Heart right ventricle (tissue), 16 donors: Measurements from ENCODE around the gene MYH11. TPM values are rescaled to one million over a fixed set of nuclear protein-coding genes. Genes with fewer than 3 reads are reported as not detected.
"Not testable (repeated sequence)": the region's sequence is repeated elsewhere in the genome, so short reads cannot be mapped to it uniquely, and the experiment has no call there.

Experiments used
- ATAC-seq, 8 donors: fragments of 200-7000 bp; cut with Tn5 transposase; one replicate each; pipeline ENCODE4 v1.9.1; 2020; ENCODE audit warnings: mild to moderate bottlenecking in 8 of 8, moderate library complexity in 8 of 8, moderate number of reproducible peaks in 1 of 8
- DNase-seq, 2 donors: peaks; one replicate each; pipeline ENCODE4 v3.0.0-alpha.2; 2020
- H3K27ac ChIP-seq, 10 donors: fragments of 200-600 bp; sonication (generic) in 2 of 10; one replicate each; pipeline versions ENCODE4 v1.5.0 to v1.8.0; 2020 to 2022; ENCODE audit warnings: mild to moderate bottlenecking in 3 of 10
- H3K27me3 ChIP-seq, 7 donors: fragments of 200-600 bp; one replicate each; pipeline ENCODE4 v1.8.0; 2021 to 2022; ENCODE audit warnings: mild to moderate bottlenecking in 2 of 7
- H3K36me3 ChIP-seq, 9 donors: fragments of 200-600 bp; sonication (generic) in 1 of 9; one replicate each; pipeline versions ENCODE4 v1.5.0 to v1.8.0; 2020 to 2022; ENCODE audit warnings: mild to moderate bottlenecking in 2 of 9
- H3K4me1 ChIP-seq, 9 donors: fragments of 200-600 bp; sonication (generic) in 1 of 9; one replicate each; pipeline versions ENCODE4 v1.5.0 to v1.8.0; 2020 to 2022; ENCODE audit warnings: mild to moderate bottlenecking in 4 of 9
- H3K4me3 ChIP-seq, 10 donors: fragments of 200-600 bp; sonication (generic) in 2 of 10; one replicate each; pipeline versions ENCODE4 v1.5.0 to v1.8.0; 2020 to 2022; ENCODE audit warnings: mild to moderate bottlenecking in 7 of 10, moderate library complexity in 2 of 10
- H3K9me3 ChIP-seq, 11 donors: fragments of 200-600 bp in 10 of 11; sonication (generic) in 2 of 11; one replicate each; pipeline versions ENCODE4 v1.5.0 to v1.8.0; 2013 to 2022; ENCODE audit warnings: mild to moderate bottlenecking in 2 of 11, control low read depth in 1 of 11, moderate library complexity in 1 of 11
- WGBS, 2 donors: extraction: QIAGEN DNeasy Blood & Tissue Kit; methylation state at CpG; one replicate each; pipeline ENCODE4 v1.1.7; 2013; ENCODE audit warnings: inconsistent platforms in 1 of 2; 5-methylcytosine and 5-hydroxymethylcytosine counted together
- intact Hi-C, 10 donors: fragments of 100-400 bp; cut with DNase I; formaldehyde crosslinking; loops; one replicate each; pipeline versions ENCODE4 v1.11.1 to v1.14.2; 2022
- polyA plus RNA-seq, 2 donors: library from polyadenylated mRNA; stranded (reverse); fragments of 200-250 nt; gene quantifications; one replicate each; pipeline ENCODE4 v1.2.3, GENCODE V29; 2013
- total RNA-seq, 10 donors: library from RNA; stranded (reverse); fragmentation: NEBNext Ultra II Directional in 3 of 10; extraction: Animal tissue kit (Norgen Biotek cat#: 25700) in 3 of 10; gene quantifications; one replicate each; pipeline versions ENCODE4 v1.2.1 to v1.2.4, GENCODE V29; 2021 to 2023
- TF ChIP-seq, protein P1 (sequence below), 9 donors: fragments of 200-600 bp; sonication (generic) in 2 of 9; IDR thresholded peaks; one replicate each; pipeline versions ENCODE4 v1.5.0 to v1.8.0; 2021 to 2022; ENCODE audit warnings: antibody characterized with exemption in 9 of 9, mild to moderate bottlenecking in 5 of 9, moderate library complexity in 1 of 9
- donor health status: Arrhythmogenic right ventricular cardiomyopathy.
- donor health status: ischemic (EF 13 %, LVEDD 7.1; RV severe dilation, severe dysfunction).
- donor health status: healthy with polysubstance abuse.
- donor health status: DM: no; HTN: yes; CAD: no.
- donor health status: DM: no; HTN: no; CAD: no.
- donor health status: ischemic (EF 25% LVEDD 6.9; RV normal size, moderate dysfunction).
- donor health status: ischemic (EF 25% LVEDD 5.7; RV mildly dilated, moderate dysfunction).
- donor health status: healthy.
- donor health status: DM: yes; HTN: yes; CAD: no.
- donor health status: Ischemic cardiomyopathy.
- donor health status: ischemic (EF 35%, LVEDD 5.7; RV mildly dilated, moderate dysfunction).
- donor health status: nonischemic (EF 11% LVEDD 7.7; RV severe dilation, severe dysfunction).
- donor health status: DM: yes; HTN: yes; CAD: no.
- donor health status: PGD.
- donor health status: ischemic (EF 29% LVEDD 5.4; RV normal size, mild dysfunction).
- donor health status: nonischemic (EF 23%, LVEDD 6.1; RV moderate dilation, normal function).

The MYH11 gene
- total and polyA plus RNA-seq, 12 donors: 9.8 to 46.7 (median 23.5) TPM

- TF ChIP-seq, protein P1, sequence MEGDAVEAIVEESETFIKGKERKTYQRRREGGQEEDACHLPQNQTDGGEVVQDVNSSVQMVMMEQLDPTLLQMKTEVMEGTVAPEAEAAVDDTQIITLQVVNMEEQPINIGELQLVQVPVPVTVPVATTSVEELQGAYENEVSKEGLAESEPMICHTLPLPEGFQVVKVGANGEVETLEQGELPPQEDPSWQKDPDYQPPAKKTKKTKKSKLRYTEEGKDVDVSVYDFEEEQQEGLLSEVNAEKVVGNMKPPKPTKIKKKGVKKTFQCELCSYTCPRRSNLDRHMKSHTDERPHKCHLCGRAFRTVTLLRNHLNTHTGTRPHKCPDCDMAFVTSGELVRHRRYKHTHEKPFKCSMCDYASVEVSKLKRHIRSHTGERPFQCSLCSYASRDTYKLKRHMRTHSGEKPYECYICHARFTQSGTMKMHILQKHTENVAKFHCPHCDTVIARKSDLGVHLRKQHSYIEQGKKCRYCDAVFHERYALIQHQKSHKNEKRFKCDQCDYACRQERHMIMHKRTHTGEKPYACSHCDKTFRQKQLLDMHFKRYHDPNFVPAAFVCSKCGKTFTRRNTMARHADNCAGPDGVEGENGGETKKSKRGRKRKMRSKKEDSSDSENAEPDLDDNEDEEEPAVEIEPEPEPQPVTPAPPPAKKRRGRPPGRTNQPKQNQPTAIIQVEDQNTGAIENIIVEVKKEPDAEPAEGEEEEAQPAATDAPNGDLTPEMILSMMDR (IDR thresholded peaks at IDR 0.05): no peak
- peak overlapping the region in 2 of 10 donors; percentile 5 to 40 for H3K27ac ChIP-seq
- ATAC-seq (no peak), DNase-seq (no peak)
- H3K36me3 ChIP-seq: no peaks in the 10 kb centered on the region
- 9 to 13% methylated on average over 5 of the region's 5 CpGs for WGBS, 2 donors
- intact Hi-C loops: no loop called here
- peak overlapping the region in 5 of 10 donors; percentile 1 to 53 (median 52) for H3K4me3 ChIP-seq
- H3K4me1 ChIP-seq: peaks cover 0 to 20% (median 14%) of the 10 kb centered on the region in 9 donors
- peaks cover 0 to 48% (median 28%) of the 10 kb centered on the region in 7 donors for H3K27me3 ChIP-seq
- no peaks in the 10 kb centered on the region for H3K9me3 ChIP-seq
These were observed 1.2 kb downstream of the MYH11 start for GRCh38 chr16:15855704-15856003.

DNA sequence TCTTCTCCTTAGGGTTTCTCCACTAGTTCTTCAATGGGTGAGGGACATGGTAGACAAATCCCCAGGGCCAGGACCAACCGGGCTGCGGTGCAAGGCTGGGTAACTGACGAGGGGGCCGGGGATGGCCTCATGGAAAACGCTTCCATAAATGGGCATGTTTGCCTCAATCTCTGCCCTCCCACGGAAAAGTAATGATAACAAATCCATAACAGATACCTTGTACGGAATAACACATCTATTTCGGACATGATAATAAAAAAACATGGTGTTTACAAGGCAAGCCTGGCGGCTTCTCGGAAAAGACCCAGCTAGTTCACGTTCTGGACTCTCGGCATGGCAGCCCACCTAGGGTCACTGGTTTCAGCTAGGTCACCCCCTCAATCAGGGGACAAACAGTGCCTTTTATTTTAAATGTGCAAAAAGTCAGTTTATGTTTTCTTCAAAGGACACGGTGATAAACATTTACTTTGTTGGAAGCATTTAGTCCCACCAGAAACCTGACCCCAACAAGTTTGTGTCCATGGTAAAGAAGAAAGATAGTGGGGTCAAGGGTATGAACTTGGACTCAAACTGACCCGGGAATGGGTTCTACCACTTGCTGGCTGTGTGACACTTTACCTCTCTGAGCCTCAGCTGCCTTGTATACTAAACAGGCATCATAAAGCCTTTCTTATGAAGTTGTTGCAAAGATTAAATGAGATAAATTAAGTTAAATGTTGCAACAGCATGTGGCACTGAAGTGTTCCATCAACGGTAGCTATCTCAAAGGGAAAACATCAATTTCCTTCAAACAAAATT is 1.7 kb downstream of the MYH11 start:
- TF ChIP-seq, protein P1 (IDR thresholded peaks at IDR 0.05): no peak
- Histone ChIP-seq H3K36me3 (no peaks in the 10 kb centered on the region), H3K4me1 (peaks cover 0 to 20% (median 14%) of the 10 kb centered on the region in 9 donors), H3K27me3 (peaks cover 0 to 48% (median 28%) of the 10 kb centered on the region in 7 donors), H3K27ac (peak overlapping the region in 3 of 10 donors; percentile 6 to 40 (median 19)), H3K9me3 (no peaks in the 10 kb centered on the region), H3K4me3 (peak overlapping the region in 6 of 10 donors; percentile 1 to 53 (median 48))
- WGBS, 2 donors: 54 to 57% methylated on average over 15 of the region's 15 CpGs
- ATAC-seq (no peak), DNase-seq (no peak)
- intact Hi-C loops: no loop called here

DNA sequence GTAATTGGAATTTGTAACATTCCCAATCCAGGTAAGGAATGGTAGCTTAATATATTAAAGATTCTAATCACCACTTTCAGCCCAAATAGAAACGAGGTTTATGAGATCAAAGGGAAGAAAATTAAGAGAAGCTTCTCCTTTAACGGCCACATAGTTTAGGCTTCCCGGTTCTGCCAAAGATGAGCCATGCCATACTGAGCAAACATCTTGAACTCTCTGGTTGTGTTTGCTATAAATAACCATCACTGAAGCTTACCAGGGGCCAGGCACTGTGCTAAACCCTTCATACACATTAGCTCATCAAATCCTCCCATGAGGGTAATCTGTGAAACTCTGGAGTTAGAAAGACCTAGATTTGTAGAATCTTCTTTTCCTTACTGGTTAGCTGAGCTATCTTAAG is 2.8 kb downstream of the MYH11 start:
- ATAC-seq (no peak), DNase-seq (no peak)
- peak overlapping the region in 2 of 10 donors; percentile 6 to 19 for H3K27ac ChIP-seq
- H3K4me3 ChIP-seq: peak overlapping the region in 4 of 10 donors; percentile 17 to 53 (median 48)
- 63 to 66% methylated on average over 3 of the region's 3 CpGs for WGBS, 2 donors
- no peaks in the 10 kb centered on the region for H3K36me3 ChIP-seq
- TF ChIP-seq, protein P1 (IDR thresholded peaks at IDR 0.05): no peak
- intact Hi-C loops: no loop called here
- no peaks in the 10 kb centered on the region for H3K9me3 ChIP-seq
- peaks cover 0 to 48% (median 28%) of the 10 kb centered on the region in 7 donors for H3K27me3 ChIP-seq
- peaks cover 0 to 20% (median 14%) of the 10 kb centered on the region in 9 donors for H3K4me1 ChIP-seq

- Histone ChIP-seq H3K27me3 (peaks cover 0 to 45% (median 28%) of the 10 kb centered on the region in 7 donors), H3K9me3 (no peaks in the 10 kb centered on the region), H3K4me3 (peak overlapping the region in 1 of 10 donors; percentile 53), H3K36me3 (no peaks in the 10 kb centered on the region), H3K27ac (no peak overlapping the region), H3K4me1 (peaks cover 0 to 16% (median 13%) of the 10 kb centered on the region in 9 donors)
- no peak for DNase-seq
- TF ChIP-seq, protein P1 (IDR thresholded peaks at IDR 0.05): no peak
- WGBS, 2 donors: 81 to 84% methylated on average over 4 of the region's 4 CpGs
- intact Hi-C loops: no loop called here
- no peak for ATAC-seq
These were observed 3.8 kb downstream of the MYH11 start for GRCh38 chr16:15853021-15853420.

DNA sequence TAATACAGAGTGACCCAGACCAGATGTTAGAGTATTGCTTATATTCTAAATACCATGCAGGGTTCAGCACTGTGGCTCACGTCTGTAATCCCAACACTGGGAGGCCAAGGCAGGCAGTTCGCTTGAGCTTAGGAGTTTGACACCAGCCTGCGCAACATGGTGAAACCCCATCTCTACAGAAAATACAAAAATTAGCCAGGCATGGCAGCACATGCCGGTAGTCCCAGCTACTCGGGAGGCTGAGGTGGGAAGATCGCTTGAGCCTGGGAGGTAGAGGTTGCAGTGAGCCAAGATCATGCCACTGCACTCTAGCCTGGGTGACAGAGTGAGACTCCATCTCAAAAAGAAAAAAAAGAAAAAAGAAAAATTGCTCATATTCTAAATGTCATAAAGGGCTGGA is 6.3 kb downstream of the MYH11 start:
- H3K9me3 ChIP-seq, H3K36me3 ChIP-seq, intact Hi-C loops, H3K4me3 ChIP-seq, H3K27ac ChIP-seq, H3K4me1 ChIP-seq, ATAC-seq, DNase-seq: not testable (repeated sequence)
- H3K27me3 ChIP-seq: peaks cover 0 to 42% (median 5%) of the 10 kb centered on the region in 7 donors
- WGBS, 2 donors: 89 to 93% methylated on average over 6 of the region's 6 CpGs
